ENCODE measurements around the gene CDCA3.

CDCA3 gene

DNA sequence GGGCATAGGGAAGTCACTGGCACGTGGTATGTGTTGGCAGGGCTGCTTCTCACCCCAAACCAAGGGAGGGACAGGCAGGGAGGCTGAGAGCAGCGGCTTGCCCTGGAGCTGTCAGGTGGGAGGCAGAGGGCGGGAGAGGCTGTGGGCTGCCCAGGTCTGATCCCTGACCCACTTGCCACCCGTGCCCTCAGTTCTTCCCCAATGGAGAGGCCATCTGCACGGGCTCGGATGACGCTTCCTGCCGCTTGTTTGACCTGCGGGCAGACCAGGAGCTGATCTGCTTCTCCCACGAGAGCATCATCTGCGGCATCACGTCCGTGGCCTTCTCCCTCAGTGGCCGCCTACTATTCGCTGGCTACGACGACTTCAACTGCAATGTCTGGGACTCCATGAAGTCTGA lies 5.7 kb downstream of the CDCA3 start:
- no peak overlapping the region for H3K27ac ChIP-seq (ENCODE audit: low read length)
- no peak overlapping the region for H3K4me3 ChIP-seq (ENCODE audit: low read length)

DNA sequence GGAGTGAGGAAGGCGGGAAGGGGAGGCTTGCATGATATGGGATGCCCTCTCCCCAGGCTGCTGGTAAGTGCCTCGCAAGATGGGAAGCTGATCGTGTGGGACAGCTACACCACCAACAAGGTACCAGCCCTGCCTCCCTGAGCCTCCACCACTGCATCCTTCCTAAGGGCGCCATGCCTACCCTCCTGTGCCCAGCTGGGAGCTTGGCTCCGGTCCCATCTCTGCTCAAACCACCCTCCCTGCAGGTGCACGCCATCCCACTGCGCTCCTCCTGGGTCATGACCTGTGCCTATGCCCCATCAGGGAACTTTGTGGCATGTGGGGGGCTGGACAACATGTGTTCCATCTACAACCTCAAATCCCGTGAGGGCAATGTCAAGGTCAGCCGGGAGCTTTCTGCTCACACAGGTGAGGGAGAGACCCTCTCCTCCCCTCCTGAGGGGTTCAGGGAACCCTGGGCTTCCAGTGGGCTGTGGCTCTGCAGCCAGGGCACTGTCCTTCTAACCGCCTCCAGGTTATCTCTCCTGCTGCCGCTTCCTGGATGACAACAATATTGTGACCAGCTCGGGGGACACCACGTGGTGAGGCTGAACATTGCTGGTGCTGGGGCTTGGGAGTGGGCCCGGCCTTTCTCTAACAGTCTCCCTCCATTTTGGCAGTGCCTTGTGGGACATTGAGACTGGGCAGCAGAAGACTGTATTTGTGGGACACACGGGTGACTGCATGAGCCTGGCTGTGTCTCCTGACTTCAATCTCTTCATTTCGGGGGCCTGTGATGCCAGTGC lies 7.8 kb downstream of the CDCA3 start:
- Histone ChIP-seq H3K27me3 (replicated peaks; ENCODE audit: insufficient read depth, low read length) (no peaks in the 10 kb centered on the region), H2AFZ (ENCODE audit: low read length) (no peak overlapping the region), H3K79me2 (ENCODE audit: low read length) (no peaks in the 10 kb centered on the region), H4K20me1 (ENCODE audit: insufficient read depth, low read length) (no peaks in the 10 kb centered on the region), H3K9me3 (replicated peaks; ENCODE audit: insufficient read depth, low read length) (no peaks in the 10 kb centered on the region), H3K9me2 (replicated peaks; ENCODE audit: insufficient read depth, low read length) (no peaks in the 10 kb centered on the region), H3K4me3 (ENCODE audit: low read length) (no peak overlapping the region), H3K4me2 (ENCODE audit: low read depth, low read length) (no peak overlapping the region), H3K4me1 (ENCODE audit: low read length) (peaks cover 11% of the 10 kb centered on the region), H3K27ac (ENCODE audit: low read length) (no peak overlapping the region), H3K36me3 (replicated peaks; ENCODE audit: insufficient read depth, low read length) (no peaks in the 10 kb centered on the region), H3K9ac (ENCODE audit: low read length) (no peak overlapping the region), H3F3A (ENCODE audit: insufficient read depth, low read length) (no peaks in the 10 kb centered on the region)
- no peak for DNase-seq
- TF ChIP-seq, protein P1, sequence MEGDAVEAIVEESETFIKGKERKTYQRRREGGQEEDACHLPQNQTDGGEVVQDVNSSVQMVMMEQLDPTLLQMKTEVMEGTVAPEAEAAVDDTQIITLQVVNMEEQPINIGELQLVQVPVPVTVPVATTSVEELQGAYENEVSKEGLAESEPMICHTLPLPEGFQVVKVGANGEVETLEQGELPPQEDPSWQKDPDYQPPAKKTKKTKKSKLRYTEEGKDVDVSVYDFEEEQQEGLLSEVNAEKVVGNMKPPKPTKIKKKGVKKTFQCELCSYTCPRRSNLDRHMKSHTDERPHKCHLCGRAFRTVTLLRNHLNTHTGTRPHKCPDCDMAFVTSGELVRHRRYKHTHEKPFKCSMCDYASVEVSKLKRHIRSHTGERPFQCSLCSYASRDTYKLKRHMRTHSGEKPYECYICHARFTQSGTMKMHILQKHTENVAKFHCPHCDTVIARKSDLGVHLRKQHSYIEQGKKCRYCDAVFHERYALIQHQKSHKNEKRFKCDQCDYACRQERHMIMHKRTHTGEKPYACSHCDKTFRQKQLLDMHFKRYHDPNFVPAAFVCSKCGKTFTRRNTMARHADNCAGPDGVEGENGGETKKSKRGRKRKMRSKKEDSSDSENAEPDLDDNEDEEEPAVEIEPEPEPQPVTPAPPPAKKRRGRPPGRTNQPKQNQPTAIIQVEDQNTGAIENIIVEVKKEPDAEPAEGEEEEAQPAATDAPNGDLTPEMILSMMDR (IDR thresholded peaks at IDR 0.05; ENCODE audit: low read length) = 0 out of 2 replicates have a peak, but pooled peaks have one; percentile 7
- TF ChIP-seq EZH2phosphoT487 (IDR thresholded peaks at IDR 0.05; ENCODE audit: low read length) = no peak

More for the DNA sequence above, 5.7 kb downstream of the CDCA3 start:
- H3K4me1 ChIP-seq (ENCODE audit: low read length) = peaks cover 15% of the 10 kb centered on the region
- peaks cover 17% of the 10 kb centered on the region for H3K79me2 ChIP-seq (ENCODE audit: low read length)
- no peaks in the 10 kb centered on the region for H3K27me3 ChIP-seq (replicated peaks; ENCODE audit: insufficient read depth, low read length)
- no peak overlapping the region for H2AFZ ChIP-seq (ENCODE audit: low read length)
- H4K20me1 ChIP-seq (ENCODE audit: insufficient read depth, low read length) = no peaks in the 10 kb centered on the region
- no peak for DNase-seq
- H3K9me3 ChIP-seq (replicated peaks; ENCODE audit: insufficient read depth, low read length) = no peaks in the 10 kb centered on the region
- H3K36me3 ChIP-seq (replicated peaks; ENCODE audit: insufficient read depth, low read length) = no peaks in the 10 kb centered on the region
- no peak overlapping the region for H3K9ac ChIP-seq (ENCODE audit: low read length)
- TF ChIP-seq, protein P1 (IDR thresholded peaks at IDR 0.05; ENCODE audit: low read length) = no peak
- TF ChIP-seq EZH2 (optimal IDR thresholded peaks at IDR 0.05; ENCODE audit: low read depth, low read length) = no peak
- no peak for TF ChIP-seq EZH2phosphoT487 (IDR thresholded peaks at IDR 0.05; ENCODE audit: low read length)
- no peaks in the 10 kb centered on the region for H3F3A ChIP-seq (ENCODE audit: insufficient read depth, low read length)
- no peaks in the 10 kb centered on the region for H3K9me2 ChIP-seq (replicated peaks; ENCODE audit: insufficient read depth, low read length)
- no peak overlapping the region for H3K4me2 ChIP-seq (ENCODE audit: low read depth, low read length)

DNA sequence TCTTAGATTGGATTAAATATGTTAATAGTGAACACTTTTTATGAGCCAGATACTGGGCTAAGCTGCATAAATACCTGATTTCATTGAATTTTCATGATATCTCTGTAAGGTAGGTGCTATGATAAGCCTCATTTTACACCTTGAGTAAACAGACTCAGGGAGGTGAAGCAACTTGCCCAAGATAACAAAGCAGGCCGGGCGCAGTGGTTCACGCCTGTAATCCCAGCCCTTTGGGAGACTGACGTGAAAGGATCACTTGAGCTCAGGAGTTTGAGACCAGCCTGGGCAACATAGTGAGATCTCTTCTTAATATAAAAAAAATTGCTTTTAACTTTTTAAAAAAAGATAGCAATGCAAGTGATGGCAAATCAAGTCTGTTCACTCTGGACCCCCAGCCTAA lies 9.0 kb downstream of the CDCA3 start:
- TF ChIP-seq, protein P1 (IDR thresholded peaks at IDR 0.05; ENCODE audit: low read length) = no peak
- TF ChIP-seq EZH2phosphoT487 (IDR thresholded peaks at IDR 0.05; ENCODE audit: low read length) (no peak), EZH2 (optimal IDR thresholded peaks at IDR 0.05; ENCODE audit: low read depth, low read length) (no peak)
- H2AFZ ChIP-seq (ENCODE audit: low read length) = no peak overlapping the region
- H3K27ac ChIP-seq (ENCODE audit: low read length) = no peak overlapping the region
- no peaks in the 10 kb centered on the region for H3F3A ChIP-seq (ENCODE audit: insufficient read depth, low read length)
- peaks cover 11% of the 10 kb centered on the region for H3K4me1 ChIP-seq (ENCODE audit: low read length)
- no peaks in the 10 kb centered on the region for H3K79me2 ChIP-seq (ENCODE audit: low read length)
- H4K20me1 ChIP-seq (ENCODE audit: insufficient read depth, low read length) = no peaks in the 10 kb centered on the region
- H3K4me2 ChIP-seq (ENCODE audit: low read depth, low read length) = no peak overlapping the region
- no peak overlapping the region for H3K9ac ChIP-seq (ENCODE audit: low read length)
- no peaks in the 10 kb centered on the region for H3K9me3 ChIP-seq (replicated peaks; ENCODE audit: insufficient read depth, low read length)
- H3K9me2 ChIP-seq (replicated peaks; ENCODE audit: insufficient read depth, low read length) = no peaks in the 10 kb centered on the region
- DNase-seq = no peak
- H3K27me3 ChIP-seq (replicated peaks; ENCODE audit: insufficient read depth, low read length) = no peaks in the 10 kb centered on the region
- no peak overlapping the region for H3K4me3 ChIP-seq (ENCODE audit: low read length)
- no peaks in the 10 kb centered on the region for H3K36me3 ChIP-seq (replicated peaks; ENCODE audit: insufficient read depth, low read length)

Data from MM.1S (cell line).